ENCODE measurements around the gene SIN3B. TPM values are rescaled to one million over a fixed set of nuclear protein-coding genes. Genes with fewer than 3 reads are reported as not detected.

SIN3B gene
- total RNA-seq, 1 donor from 2014 or later: 59.9 TPM

DNA sequence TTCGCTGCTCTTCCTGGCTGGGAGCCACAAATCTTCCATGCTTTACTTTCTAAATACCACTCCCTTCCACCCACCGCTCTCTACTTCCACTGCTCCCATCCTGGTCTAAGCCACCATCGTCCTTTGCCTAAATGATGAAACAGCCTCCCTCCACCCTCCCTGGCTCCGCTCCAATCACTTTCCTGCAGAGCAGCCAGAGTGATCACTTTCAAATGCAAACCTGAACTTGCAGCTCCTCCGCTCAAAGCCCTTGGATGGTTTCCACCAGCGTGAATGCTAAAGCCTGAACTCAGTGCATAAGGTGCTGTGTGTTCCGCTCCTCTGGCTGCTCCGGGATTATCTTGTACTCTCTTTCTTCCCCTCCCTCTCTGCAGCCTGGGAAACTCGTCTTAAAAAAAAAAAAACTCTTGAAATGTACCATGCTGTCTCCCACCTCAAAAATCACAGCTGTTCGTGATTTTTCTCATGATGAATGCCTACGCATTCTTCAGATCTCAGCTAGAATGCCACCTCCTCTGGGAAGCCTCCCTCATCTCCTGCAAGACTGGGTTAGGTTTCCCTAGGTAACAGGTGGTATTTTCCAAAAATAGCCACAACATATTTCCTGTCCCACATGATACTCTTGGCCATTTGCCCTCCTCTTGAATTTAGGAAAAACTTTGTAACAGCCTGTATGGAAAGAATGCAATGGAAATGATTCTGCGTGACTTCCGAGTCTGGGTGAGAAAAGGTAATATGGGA, 3.7 kb upstream of the SIN3B start:
- Mint-ChIP-seq H3K4me1 (peaks cover 29% of the 10 kb centered on the region), H3K27ac (ENCODE audit: unreplicated experiment) (no peak overlapping the region), H3K27me3 (ENCODE audit: low read depth) (peaks cover 37% of the 10 kb centered on the region), H3K9me3 (no peaks in the 10 kb centered on the region), H3K4me3 (peak overlapping the region; percentile 44), H3K36me3 (ENCODE audit: low read depth) (no peaks in the 10 kb centered on the region)
- TF ChIP-seq, protein P1, sequence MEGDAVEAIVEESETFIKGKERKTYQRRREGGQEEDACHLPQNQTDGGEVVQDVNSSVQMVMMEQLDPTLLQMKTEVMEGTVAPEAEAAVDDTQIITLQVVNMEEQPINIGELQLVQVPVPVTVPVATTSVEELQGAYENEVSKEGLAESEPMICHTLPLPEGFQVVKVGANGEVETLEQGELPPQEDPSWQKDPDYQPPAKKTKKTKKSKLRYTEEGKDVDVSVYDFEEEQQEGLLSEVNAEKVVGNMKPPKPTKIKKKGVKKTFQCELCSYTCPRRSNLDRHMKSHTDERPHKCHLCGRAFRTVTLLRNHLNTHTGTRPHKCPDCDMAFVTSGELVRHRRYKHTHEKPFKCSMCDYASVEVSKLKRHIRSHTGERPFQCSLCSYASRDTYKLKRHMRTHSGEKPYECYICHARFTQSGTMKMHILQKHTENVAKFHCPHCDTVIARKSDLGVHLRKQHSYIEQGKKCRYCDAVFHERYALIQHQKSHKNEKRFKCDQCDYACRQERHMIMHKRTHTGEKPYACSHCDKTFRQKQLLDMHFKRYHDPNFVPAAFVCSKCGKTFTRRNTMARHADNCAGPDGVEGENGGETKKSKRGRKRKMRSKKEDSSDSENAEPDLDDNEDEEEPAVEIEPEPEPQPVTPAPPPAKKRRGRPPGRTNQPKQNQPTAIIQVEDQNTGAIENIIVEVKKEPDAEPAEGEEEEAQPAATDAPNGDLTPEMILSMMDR (conservative IDR thresholded peaks at IDR 0.05): no peak
- no peak for DNase-seq (ENCODE audit: low read depth, low spot score)

DNA sequence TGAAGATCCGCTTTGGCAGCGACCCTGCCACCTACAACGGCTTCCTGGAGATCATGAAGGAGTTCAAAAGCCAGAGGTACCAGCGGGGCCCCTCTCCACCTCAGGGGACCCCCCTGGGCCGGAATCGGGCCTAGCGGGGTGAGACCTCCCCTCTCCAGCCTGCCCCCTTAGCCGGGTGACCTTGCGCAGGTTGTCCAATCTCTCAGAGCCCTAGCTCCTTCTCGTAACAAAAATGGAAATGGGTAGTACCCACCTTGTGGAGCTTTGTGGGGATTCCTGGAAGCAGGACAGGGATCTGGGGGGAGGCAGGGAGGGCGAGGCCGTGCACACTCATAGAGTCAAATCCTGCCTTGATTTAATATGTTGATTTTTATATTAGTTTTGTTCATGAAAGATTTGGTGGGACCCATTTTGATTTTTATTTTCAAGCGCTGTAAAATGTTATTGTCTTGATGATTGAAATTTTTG, 658 bp downstream of the SIN3B start:
- DNase-seq (ENCODE audit: low read depth, low spot score): no peak
- H3K4me1 Mint-ChIP-seq: peaks cover 24% of the 10 kb centered on the region
- H3K4me3 Mint-ChIP-seq: peak overlapping the region; percentile 89
- H3K27ac Mint-ChIP-seq (ENCODE audit: unreplicated experiment): peak overlapping the region; percentile 82
- H3K36me3 Mint-ChIP-seq (ENCODE audit: low read depth): peaks cover 6% of the 10 kb centered on the region
- TF ChIP-seq, protein P1 (conservative IDR thresholded peaks at IDR 0.05): no peak
- H3K27me3 Mint-ChIP-seq (ENCODE audit: low read depth): peaks cover 28% of the 10 kb centered on the region
- H3K9me3 Mint-ChIP-seq: no peaks in the 10 kb centered on the region

- H3K4me1 Mint-ChIP-seq: peaks cover 17% of the 10 kb centered on the region
- H3K4me3 Mint-ChIP-seq: peak overlapping the region; percentile 89
- no peak overlapping the region for H3K27ac Mint-ChIP-seq (ENCODE audit: unreplicated experiment)
- peaks cover 6% of the 10 kb centered on the region for H3K36me3 Mint-ChIP-seq (ENCODE audit: low read depth)
- no peaks in the 10 kb centered on the region for H3K9me3 Mint-ChIP-seq
- DNase-seq (ENCODE audit: low read depth, low spot score): no peak
- H3K27me3 Mint-ChIP-seq (ENCODE audit: low read depth): peaks cover 20% of the 10 kb centered on the region
- TF ChIP-seq, protein P1 (conservative IDR thresholded peaks at IDR 0.05): no peak
These were observed 1.5 kb downstream of the SIN3B start for GRCh38 chr19:16830679-16831078.

- H3K36me3 Mint-ChIP-seq (ENCODE audit: low read depth): peaks cover 6% of the 10 kb centered on the region
- no peak for DNase-seq (ENCODE audit: low read depth, low spot score)
- H3K9me3 Mint-ChIP-seq: no peaks in the 10 kb centered on the region
- H3K27me3 Mint-ChIP-seq (ENCODE audit: low read depth): peaks cover 13% of the 10 kb centered on the region
- peak overlapping the region; percentile 89 for H3K4me3 Mint-ChIP-seq
- H3K4me1 Mint-ChIP-seq: peaks cover 15% of the 10 kb centered on the region
- H3K27ac Mint-ChIP-seq (ENCODE audit: unreplicated experiment): no peak overlapping the region
- TF ChIP-seq, protein P1 (conservative IDR thresholded peaks at IDR 0.05): no peak
These were observed 2.3 kb downstream of the SIN3B start for GRCh38 chr19:16831531-16831930.

DNA sequence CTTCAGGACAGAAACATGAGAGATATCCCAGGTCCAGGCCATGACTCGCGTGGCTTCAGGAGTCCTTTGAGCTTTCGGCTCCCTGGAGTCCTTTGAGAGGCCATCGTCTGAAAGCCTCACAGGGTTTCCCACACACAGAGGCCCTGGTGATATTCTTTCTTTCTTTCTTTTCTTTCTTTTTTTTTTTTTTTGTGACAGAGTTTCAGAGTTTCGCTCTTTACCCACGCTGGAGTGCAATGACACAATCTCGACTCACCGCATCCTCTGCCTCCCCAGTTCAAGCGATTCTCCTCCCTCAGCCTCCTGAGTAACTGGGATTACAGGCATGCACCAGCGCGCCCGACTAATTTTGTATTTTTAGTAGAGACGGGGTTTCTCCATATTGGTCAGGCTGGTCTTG, 5.5 kb downstream of the SIN3B start:
- no peaks in the 10 kb centered on the region for H3K9me3 Mint-ChIP-seq
- no peak overlapping the region for H3K27ac Mint-ChIP-seq (ENCODE audit: unreplicated experiment)
- peaks cover 9% of the 10 kb centered on the region for H3K4me1 Mint-ChIP-seq
- TF ChIP-seq, protein P1 (conservative IDR thresholded peaks at IDR 0.05): no peak
- peaks cover 6% of the 10 kb centered on the region for H3K36me3 Mint-ChIP-seq (ENCODE audit: low read depth)
- DNase-seq (ENCODE audit: low read depth, low spot score): no peak
- peaks cover 3% of the 10 kb centered on the region for H3K27me3 Mint-ChIP-seq (ENCODE audit: low read depth)
- H3K4me3 Mint-ChIP-seq: peak overlapping the region; percentile 31

Data from neural crest cell (in vitro differentiated cells).